ENCODE measurements around the gene ZNF598.

GRCh38 chr16:2024032-2024420, 14.4 kb upstream of the ZNF598 start:
- no peak for TF ChIP-seq FOXA1 (IDR thresholded peaks at IDR 0.05)
- TF ChIP-seq NFRKB (IDR thresholded peaks at IDR 0.05): no peak
- TF ChIP-seq ARNT (IDR thresholded peaks at IDR 0.05): no peak
- no peak for TF ChIP-seq SUZ12 (IDR thresholded peaks at IDR 0.05)
- no peak for TF ChIP-seq SP1 (IDR thresholded peaks at IDR 0.05)
- no peak for TF ChIP-seq PKNOX1 (IDR thresholded peaks at IDR 0.05)
- no peak for TF ChIP-seq TARDBP (IDR thresholded peaks at IDR 0.05)
